ENCODE data around the gene P2RY6.

DNA sequence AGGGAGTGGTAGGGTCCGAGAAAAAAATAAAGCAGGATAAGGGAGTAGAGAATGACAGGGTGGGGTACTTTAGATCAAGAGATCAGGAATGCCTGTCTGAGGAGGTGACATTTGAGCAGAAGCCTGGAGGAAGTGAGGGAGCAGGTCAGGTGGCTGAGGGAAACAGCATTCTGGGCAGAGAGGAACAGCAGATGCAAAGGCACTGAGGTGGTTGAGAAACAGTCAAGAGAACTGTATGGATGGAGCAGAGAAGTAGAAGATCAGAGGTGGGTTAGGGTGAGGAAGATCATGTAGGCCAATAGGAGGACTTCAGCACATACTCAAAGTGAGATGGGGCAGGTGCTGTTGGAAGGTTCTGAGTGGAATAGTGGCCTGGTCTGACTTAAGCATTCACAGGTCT, 44.3 kb downstream of the P2RY6 start:
- TF ChIP-seq, protein P1, sequence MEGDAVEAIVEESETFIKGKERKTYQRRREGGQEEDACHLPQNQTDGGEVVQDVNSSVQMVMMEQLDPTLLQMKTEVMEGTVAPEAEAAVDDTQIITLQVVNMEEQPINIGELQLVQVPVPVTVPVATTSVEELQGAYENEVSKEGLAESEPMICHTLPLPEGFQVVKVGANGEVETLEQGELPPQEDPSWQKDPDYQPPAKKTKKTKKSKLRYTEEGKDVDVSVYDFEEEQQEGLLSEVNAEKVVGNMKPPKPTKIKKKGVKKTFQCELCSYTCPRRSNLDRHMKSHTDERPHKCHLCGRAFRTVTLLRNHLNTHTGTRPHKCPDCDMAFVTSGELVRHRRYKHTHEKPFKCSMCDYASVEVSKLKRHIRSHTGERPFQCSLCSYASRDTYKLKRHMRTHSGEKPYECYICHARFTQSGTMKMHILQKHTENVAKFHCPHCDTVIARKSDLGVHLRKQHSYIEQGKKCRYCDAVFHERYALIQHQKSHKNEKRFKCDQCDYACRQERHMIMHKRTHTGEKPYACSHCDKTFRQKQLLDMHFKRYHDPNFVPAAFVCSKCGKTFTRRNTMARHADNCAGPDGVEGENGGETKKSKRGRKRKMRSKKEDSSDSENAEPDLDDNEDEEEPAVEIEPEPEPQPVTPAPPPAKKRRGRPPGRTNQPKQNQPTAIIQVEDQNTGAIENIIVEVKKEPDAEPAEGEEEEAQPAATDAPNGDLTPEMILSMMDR (IDR thresholded peaks at IDR 0.05; ENCODE audit: borderline replicate concordance, extremely low read depth, low read length, poor library complexity, severe bottlenecking), result no peak
- TF ChIP-seq EZH2 (IDR thresholded peaks at IDR 0.05; ENCODE audit: borderline replicate concordance, low read depth, low read length, severe bottlenecking), result no peak

All from DND-41 (cell line).